SK-N-SH (cell line): ENCODE measurements around the gene CCDC106. TPM values are rescaled to one million over a fixed set of nuclear protein-coding genes. Genes with fewer than 3 reads are reported as not detected.

Experiments
- CTCF ChIA-PET: fragments of 300-600, 350-600 bp; formaldehyde crosslinking; extraction: SDS; loops from one replicate; lab custom pipeline; 2021; lab: Yijun Ruan, JAX
- POLR2A ChIA-PET: fragments of 350-600 bp; sonication (Branson Sonifier 250); formaldehyde crosslinking; extraction: SDS; loops from one replicate; lab custom pipeline; 2020; ENCODE audit warnings: antibody characterized with exemption, inconsistent platforms; lab: Yijun Ruan, JAX
- DNase-seq: peaks from one replicate; pipeline ENCODE4 v3.0.0; 2012
- H2AFZ ChIP-seq: fragments of 200-600 bp; sonication (generic); 2 replicates; pipeline ENCODE4 v1.8.1; 2016; ENCODE audit warnings: antibody characterized with exemption, mild to moderate bottlenecking, low read depth
- H3F3A ChIP-seq: fragments of 200-600 bp; sonication (generic); replicated peaks from 2 replicates; pipeline ENCODE3; 2016; ENCODE audit warnings: antibody characterized with exemption, mild to moderate bottlenecking; ENCODE audit not compliant: insufficient read depth
- H3K27ac ChIP-seq, 2 experiments: fragments of 200-500 bp in 1 of 2; fragments of 200-600 bp in 1 of 2; sonication (Bioruptor generic) in 1 of 2; sonication (generic), shearing (Covaris generic) in 1 of 2; 2 replicates each; pipeline versions ENCODE4 v1.5.1 to v1.6.1; 2014 to 2016; ENCODE audit warnings: low read depth in 2 of 2, inconsistent platforms in 1 of 2, low read length in 1 of 2, mild to moderate bottlenecking in 1 of 2, mixed read lengths in 1 of 2
- H3K27me3 ChIP-seq: fragments of 200-600 bp; sonication (generic), shearing (Covaris generic); 2 replicates; pipeline ENCODE4 v1.6.1; 2016; ENCODE audit warnings: mixed run types; ENCODE audit not compliant: insufficient read depth
- H3K36me3 ChIP-seq, 2 experiments: fragments of 200-500 bp in 1 of 2; fragments of 200-600 bp in 1 of 2; sonication (Bioruptor generic) in 1 of 2; sonication (generic) in 1 of 2; replicated peaks in 1 of 2; 2 replicates each; pipeline versions ENCODE3 to v1.5.1; 2014 to 2016; ENCODE audit warnings: low read length in 1 of 2, mild to moderate bottlenecking in 1 of 2; ENCODE audit not compliant: insufficient read depth in 2 of 2, control insufficient read depth in 1 of 2
- H3K4me1 ChIP-seq, 2 experiments: fragments of 200-500 bp in 1 of 2; fragments of 200-600 bp in 1 of 2; sonication (Bioruptor generic) in 1 of 2; sonication (generic), shearing (Covaris generic) in 1 of 2; 2 replicates each; pipeline versions ENCODE4 v1.5.1 to v1.6.1; 2014 to 2016; ENCODE audit warnings: low read depth in 1 of 2, low read length in 1 of 2, mixed run types in 1 of 2; ENCODE audit not compliant: insufficient read depth in 2 of 2, control insufficient read depth in 1 of 2
- H3K4me2 ChIP-seq: fragments of 200-600 bp; sonication (generic), shearing (Covaris generic); 2 replicates; pipeline ENCODE4 v1.6.1; 2017; ENCODE audit warnings: mixed run types
- H3K4me3 ChIP-seq, 2 experiments: fragments of 200-500 bp in 1 of 2; fragments of 200-600 bp in 1 of 2; sonication (Bioruptor generic) in 1 of 2; sonication (generic), shearing (Covaris generic) in 1 of 2; 2 replicates each; pipeline versions ENCODE4 v1.5.1 to v1.8.1; 2014 to 2016; ENCODE audit warnings: low read depth in 2 of 2, inconsistent platforms in 1 of 2, low read length in 1 of 2, mild to moderate bottlenecking in 1 of 2, mixed read lengths in 1 of 2, moderate library complexity in 1 of 2
- H3K79me2 ChIP-seq: fragments of 200-600 bp; sonication (generic); 2 replicates; pipeline ENCODE4 v1.8.1; 2017; ENCODE audit warnings: mild to moderate bottlenecking; ENCODE audit not compliant: insufficient read depth
- H3K9ac ChIP-seq: fragments of 200-600 bp; sonication (generic); 2 replicates; pipeline ENCODE4 v1.6.1; 2017; ENCODE audit warnings: mixed run types
- H3K9me2 ChIP-seq: fragments of 200-600 bp; sonication (generic); 2 replicates; pipeline ENCODE4 v1.6.1; 2017; ENCODE audit warnings: mixed run types
- H3K9me3 ChIP-seq: fragments of 200-600 bp; sonication (generic); 2 replicates; pipeline ENCODE4 v1.6.1; 2017; ENCODE audit warnings: mixed run types, mild to moderate bottlenecking, moderate library complexity
- H4K20me1 ChIP-seq: fragments of 200-600 bp; sonication (generic); 2 replicates; pipeline ENCODE4 v1.6.1; 2017; ENCODE audit warnings: mild to moderate bottlenecking, mixed run types; ENCODE audit not compliant: insufficient read depth
- CHD2 ChIP-seq: fragments of 150-350 bp; IDR thresholded peaks from 2 replicates; pipeline ENCODE4 v1.6.1; 2018; ENCODE audit warnings: low read length; ENCODE audit not compliant: partially characterized antibody
- ELF1 ChIP-seq: IDR thresholded peaks from 2 replicates; pipeline ENCODE4 v1.4.0; 2012
- EZH2phosphoT487 ChIP-seq: fragments of 200-600 bp; sonication (generic); IDR thresholded peaks from 2 replicates; pipeline ENCODE4 v1.6.1; 2017; ENCODE audit warnings: low read depth, mixed run types, mild to moderate bottlenecking, antibody characterized with exemption, moderate library complexity, borderline replicate concordance
- GABPA ChIP-seq: IDR thresholded peaks from 2 replicates; pipeline ENCODE4 v1.4.0; 2012; ENCODE audit warnings: low read depth, mild to moderate bottlenecking
- JUND ChIP-seq: IDR thresholded peaks from 2 replicates; pipeline ENCODE4 v1.4.0; 2012
- MEF2A ChIP-seq: IDR thresholded peaks from 2 replicates; pipeline ENCODE4 v1.4.0; 2012; ENCODE audit warnings: low read depth, borderline replicate concordance
- MXI1 ChIP-seq: IDR thresholded peaks from 2 replicates; pipeline ENCODE4 v1.6.1; 2012; ENCODE audit warnings: mild to moderate bottlenecking, low read depth, low read length, improper control_type of control experiment
- NRF1 ChIP-seq: IDR thresholded peaks from 2 replicates; pipeline ENCODE4 v1.6.1; 2012; ENCODE audit warnings: low read depth, mild to moderate bottlenecking, low read length
- RCOR1 ChIP-seq: fragments of 150-350 bp; IDR thresholded peaks from 2 replicates; pipeline ENCODE4 v1.6.1; 2017; ENCODE audit warnings: antibody characterized with exemption, low read length
- RFX5 ChIP-seq: IDR thresholded peaks from 2 replicates; pipeline ENCODE4 v1.6.1; 2012; ENCODE audit warnings: mild to moderate bottlenecking, improper control_type of control experiment, low read length
- RXRA ChIP-seq: IDR thresholded peaks from 2 replicates; pipeline ENCODE4 v1.4.0; 2012; ENCODE audit warnings: low read depth, mild to moderate bottlenecking, borderline replicate concordance
- SIN3A ChIP-seq: IDR thresholded peaks from 2 replicates; pipeline ENCODE4 v1.6.1; 2012; ENCODE audit warnings: low read depth, mild to moderate bottlenecking, low read length, moderate library complexity, borderline replicate concordance
- TEAD4 ChIP-seq: IDR thresholded peaks from 2 replicates; pipeline ENCODE4 v1.4.0; 2012; ENCODE audit warnings: mild to moderate bottlenecking, borderline replicate concordance; ENCODE audit not compliant: insufficient read depth
- YY1 ChIP-seq: IDR thresholded peaks from 2 replicates; pipeline ENCODE4 v1.4.0; 2012; ENCODE audit warnings: low read depth, mild to moderate bottlenecking
- WGBS: methylation state at CpG from one replicate; pipeline ENCODE4 v1.1.6; 2017; ENCODE audit warnings: low lambda C conversion rate; 5-methylcytosine and 5-hydroxymethylcytosine counted together
- polyA plus RNA-seq, 3 experiments: library from polyadenylated mRNA; depleted of rRNA; stranded (reverse); fragments of >200 nt; gene quantifications; 2 replicates each; pipeline ENCODE4 v1.2.3, GENCODE V29; 2012
- TF ChIP-seq, protein P1 (sequence below): IDR thresholded peaks from 2 replicates; pipeline ENCODE4 v1.6.1; 2012; ENCODE audit warnings: mild to moderate bottlenecking, low read depth, low read length, moderate library complexity
- TF ChIP-seq, protein P2 (sequence below): IDR thresholded peaks from 2 replicates; pipeline ENCODE4; 2012
- TF ChIP-seq, protein P3 (sequence below): fragments of 200-600 bp; sonication (generic); IDR thresholded peaks from 2 replicates; pipeline ENCODE4 v1.6.1; 2017; ENCODE audit warnings: antibody characterized with exemption, mild to moderate bottlenecking, moderate library complexity
- TF ChIP-seq, protein P4 (sequence below): IDR thresholded peaks from 2 replicates; pipeline ENCODE4 v1.4.0; 2012; ENCODE audit warnings: low read depth, borderline replicate concordance
- TF ChIP-seq, protein P5 (sequence below): IDR thresholded peaks from 2 replicates; pipeline ENCODE4 v1.4.0; 2012; ENCODE audit warnings: low read depth

The CCDC106 gene
- polyA plus RNA-seq, 1 of the 3 experiments (the other 2 are of a cell fraction), result 27.1 TPM

DNA sequence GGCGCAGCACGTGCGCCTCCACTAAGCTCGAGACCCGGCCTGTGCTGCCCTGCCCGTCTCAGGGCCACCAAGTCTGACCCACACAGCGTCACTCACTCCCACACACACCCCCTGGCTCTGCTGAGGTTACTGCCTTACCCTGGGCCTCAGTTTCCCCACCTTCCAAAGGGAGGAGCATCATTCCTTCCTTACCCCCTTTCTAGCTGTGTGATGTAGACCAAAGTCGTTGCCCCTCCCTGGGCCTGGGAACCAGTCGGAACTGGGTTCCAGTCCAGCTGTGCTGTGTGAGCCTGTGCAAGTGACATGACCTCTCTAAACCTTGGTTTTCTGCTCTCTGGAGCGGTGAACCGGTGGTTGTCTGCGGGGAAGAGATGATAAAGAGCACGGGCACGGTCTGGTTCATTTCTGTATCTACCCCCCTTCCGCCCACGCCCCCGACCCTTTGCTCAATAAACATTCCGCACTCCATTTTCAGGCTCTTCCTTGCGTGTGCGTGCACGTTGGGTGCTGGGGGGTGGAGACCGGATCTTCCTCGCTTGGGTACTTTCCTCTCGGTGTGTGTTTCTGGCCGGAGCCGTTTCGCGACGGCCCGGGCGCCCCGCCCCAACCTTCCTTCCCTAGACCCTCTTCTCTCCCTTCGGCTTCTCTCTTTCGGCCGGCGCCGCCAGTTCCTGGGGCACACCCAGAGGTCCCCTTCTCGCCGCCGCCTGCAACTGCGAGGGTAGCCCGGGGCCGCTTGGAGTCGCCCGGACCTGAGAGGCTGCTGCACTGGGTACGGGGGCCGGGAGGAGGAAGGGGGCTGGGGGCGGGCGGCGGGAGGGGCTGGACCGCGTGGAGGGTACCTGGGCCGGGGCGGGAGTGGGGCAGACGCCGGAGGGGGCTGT, 4.8 kb upstream of the CCDC106 start, which contains the start of gene ZNF581 (continued):
- TF ChIP-seq, protein P1, sequence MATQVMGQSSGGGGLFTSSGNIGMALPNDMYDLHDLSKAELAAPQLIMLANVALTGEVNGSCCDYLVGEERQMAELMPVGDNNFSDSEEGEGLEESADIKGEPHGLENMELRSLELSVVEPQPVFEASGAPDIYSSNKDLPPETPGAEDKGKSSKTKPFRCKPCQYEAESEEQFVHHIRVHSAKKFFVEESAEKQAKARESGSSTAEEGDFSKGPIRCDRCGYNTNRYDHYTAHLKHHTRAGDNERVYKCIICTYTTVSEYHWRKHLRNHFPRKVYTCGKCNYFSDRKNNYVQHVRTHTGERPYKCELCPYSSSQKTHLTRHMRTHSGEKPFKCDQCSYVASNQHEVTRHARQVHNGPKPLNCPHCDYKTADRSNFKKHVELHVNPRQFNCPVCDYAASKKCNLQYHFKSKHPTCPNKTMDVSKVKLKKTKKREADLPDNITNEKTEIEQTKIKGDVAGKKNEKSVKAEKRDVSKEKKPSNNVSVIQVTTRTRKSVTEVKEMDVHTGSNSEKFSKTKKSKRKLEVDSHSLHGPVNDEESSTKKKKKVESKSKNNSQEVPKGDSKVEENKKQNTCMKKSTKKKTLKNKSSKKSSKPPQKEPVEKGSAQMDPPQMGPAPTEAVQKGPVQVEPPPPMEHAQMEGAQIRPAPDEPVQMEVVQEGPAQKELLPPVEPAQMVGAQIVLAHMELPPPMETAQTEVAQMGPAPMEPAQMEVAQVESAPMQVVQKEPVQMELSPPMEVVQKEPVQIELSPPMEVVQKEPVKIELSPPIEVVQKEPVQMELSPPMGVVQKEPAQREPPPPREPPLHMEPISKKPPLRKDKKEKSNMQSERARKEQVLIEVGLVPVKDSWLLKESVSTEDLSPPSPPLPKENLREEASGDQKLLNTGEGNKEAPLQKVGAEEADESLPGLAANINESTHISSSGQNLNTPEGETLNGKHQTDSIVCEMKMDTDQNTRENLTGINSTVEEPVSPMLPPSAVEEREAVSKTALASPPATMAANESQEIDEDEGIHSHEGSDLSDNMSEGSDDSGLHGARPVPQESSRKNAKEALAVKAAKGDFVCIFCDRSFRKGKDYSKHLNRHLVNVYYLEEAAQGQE, result 0 out of 2 replicates have a peak, but pooled peaks have one; percentile 38
- TF ChIP-seq ELF1, result peak; percentile 62
- TF ChIP-seq SIN3A, result peak; percentile 74; the same call in 1 of the 2 replicates
- TF ChIP-seq MXI1, result peak; percentile 78
- TF ChIP-seq, protein P2, sequence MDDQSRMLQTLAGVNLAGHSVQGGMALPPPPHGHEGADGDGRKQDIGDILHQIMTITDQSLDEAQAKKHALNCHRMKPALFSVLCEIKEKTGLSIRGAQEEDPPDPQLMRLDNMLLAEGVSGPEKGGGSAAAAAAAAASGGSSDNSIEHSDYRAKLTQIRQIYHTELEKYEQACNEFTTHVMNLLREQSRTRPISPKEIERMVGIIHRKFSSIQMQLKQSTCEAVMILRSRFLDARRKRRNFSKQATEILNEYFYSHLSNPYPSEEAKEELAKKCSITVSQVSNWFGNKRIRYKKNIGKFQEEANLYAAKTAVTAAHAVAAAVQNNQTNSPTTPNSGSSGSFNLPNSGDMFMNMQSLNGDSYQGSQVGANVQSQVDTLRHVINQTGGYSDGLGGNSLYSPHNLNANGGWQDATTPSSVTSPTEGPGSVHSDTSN, result peak; percentile 57
- TF ChIP-seq YY1, result peak; percentile 67; the same call in 1 of the 2 replicates
- TF ChIP-seq, protein P3, sequence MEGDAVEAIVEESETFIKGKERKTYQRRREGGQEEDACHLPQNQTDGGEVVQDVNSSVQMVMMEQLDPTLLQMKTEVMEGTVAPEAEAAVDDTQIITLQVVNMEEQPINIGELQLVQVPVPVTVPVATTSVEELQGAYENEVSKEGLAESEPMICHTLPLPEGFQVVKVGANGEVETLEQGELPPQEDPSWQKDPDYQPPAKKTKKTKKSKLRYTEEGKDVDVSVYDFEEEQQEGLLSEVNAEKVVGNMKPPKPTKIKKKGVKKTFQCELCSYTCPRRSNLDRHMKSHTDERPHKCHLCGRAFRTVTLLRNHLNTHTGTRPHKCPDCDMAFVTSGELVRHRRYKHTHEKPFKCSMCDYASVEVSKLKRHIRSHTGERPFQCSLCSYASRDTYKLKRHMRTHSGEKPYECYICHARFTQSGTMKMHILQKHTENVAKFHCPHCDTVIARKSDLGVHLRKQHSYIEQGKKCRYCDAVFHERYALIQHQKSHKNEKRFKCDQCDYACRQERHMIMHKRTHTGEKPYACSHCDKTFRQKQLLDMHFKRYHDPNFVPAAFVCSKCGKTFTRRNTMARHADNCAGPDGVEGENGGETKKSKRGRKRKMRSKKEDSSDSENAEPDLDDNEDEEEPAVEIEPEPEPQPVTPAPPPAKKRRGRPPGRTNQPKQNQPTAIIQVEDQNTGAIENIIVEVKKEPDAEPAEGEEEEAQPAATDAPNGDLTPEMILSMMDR, result no peak
- TF ChIP-seq RCOR1, result no peak
- no peak for TF ChIP-seq NRF1
- TF ChIP-seq MEF2A, result no peak
- TF ChIP-seq CHD2, result peak; percentile 79
- 0 out of 2 replicates have a peak, but pooled peaks have one; percentile 19 for TF ChIP-seq TEAD4
- peak; percentile 79 for TF ChIP-seq GABPA

DNA sequence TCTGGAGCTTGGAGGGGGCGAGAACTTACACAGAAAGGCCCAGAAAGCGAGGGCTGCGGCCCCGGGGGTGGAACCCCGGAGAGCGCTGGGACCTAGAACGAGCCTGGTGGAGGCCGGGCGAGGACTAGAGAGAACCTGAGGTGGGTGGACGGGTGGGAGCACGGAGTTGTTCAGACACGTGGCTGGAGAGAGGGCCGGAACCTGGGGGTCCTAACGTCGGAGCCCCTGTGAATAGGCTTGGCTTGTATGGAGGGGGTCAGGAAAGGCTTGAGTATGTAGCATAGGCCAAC, 4.2 kb upstream of the CCDC106 start:
- Histone ChIP-seq H2AFZ (no peak overlapping the region), H3K79me2 (peaks cover 77% of the 10 kb centered on the region), H3K4me1 (peaks cover 21 to 47% of the 10 kb centered on the region in 2 experiments; a peak in 2 of 4 replicates), H3K9me3 (no peaks in the 10 kb centered on the region), H3K4me2 (peak overlapping the region; percentile 95), H4K20me1 (no peaks in the 10 kb centered on the region), H3K9ac (peak overlapping the region; percentile 86), H3K4me3 (peak overlapping the region; percentile 53 to 81), H3K27me3 (no peaks in the 10 kb centered on the region), H3K36me3 (peaks cover 3 to 13% of the 10 kb centered on the region in 2 experiments), H3F3A (peaks cover 38% of the 10 kb centered on the region), H3K27ac (peak overlapping the region; percentile 85 to 88; a peak in 3 of 4 replicates), H3K9me2 (no peaks in the 10 kb centered on the region)
- TF ChIP-seq RFX5 (no peak), TEAD4 (no peak), MXI1 (no peak), SIN3A (no peak), ELF1 (no peak), RXRA (no peak), EZH2phosphoT487 (no peak), JUND (no peak), YY1 (no peak)
- TF ChIP-seq, protein P4, sequence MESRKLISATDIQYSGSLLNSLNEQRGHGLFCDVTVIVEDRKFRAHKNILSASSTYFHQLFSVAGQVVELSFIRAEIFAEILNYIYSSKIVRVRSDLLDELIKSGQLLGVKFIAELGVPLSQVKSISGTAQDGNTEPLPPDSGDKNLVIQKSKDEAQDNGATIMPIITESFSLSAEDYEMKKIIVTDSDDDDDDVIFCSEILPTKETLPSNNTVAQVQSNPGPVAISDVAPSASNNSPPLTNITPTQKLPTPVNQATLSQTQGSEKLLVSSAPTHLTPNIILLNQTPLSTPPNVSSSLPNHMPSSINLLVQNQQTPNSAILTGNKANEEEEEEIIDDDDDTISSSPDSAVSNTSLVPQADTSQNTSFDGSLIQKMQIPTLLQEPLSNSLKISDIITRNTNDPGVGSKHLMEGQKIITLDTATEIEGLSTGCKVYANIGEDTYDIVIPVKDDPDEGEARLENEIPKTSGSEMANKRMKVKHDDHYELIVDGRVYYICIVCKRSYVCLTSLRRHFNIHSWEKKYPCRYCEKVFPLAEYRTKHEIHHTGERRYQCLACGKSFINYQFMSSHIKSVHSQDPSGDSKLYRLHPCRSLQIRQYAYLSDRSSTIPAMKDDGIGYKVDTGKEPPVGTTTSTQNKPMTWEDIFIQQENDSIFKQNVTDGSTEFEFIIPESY, result no peak
- TF ChIP-seq, protein P5, sequence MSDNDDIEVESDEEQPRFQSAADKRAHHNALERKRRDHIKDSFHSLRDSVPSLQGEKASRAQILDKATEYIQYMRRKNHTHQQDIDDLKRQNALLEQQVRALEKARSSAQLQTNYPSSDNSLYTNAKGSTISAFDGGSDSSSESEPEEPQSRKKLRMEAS, result no peak
- CTCF ChIA-PET, result interaction anchor here (1.2 to 3.9 kb wide), 3 partner anchors 12 to 37 kb away, joined by 3 to 22 read pairs (median 7); no protein-coding TSS in a partner anchor
- no peak for DNase-seq
- POLR2A ChIA-PET, result no interaction called here
- WGBS, result 0% methylated on average over 13 of the region's 15 CpGs
